OCI-LY1 (cell line): ENCODE measurements around the gene C20orf144.

ENCODE experiments used
- EZH2 ChIP-seq: fragments of 200-600 bp; sonication (generic), shearing (Covaris generic); IDR thresholded peaks from 2 replicates; pipeline ENCODE4 v1.8.0; 2017; ENCODE audit warnings: borderline replicate concordance, mixed run types, mild to moderate bottlenecking, antibody characterized with exemption, low read length, moderate library complexity, mixed read lengths
- TF ChIP-seq, protein P1 (sequence below): fragments of 200-600 bp; sonication (generic), shearing (Covaris generic); IDR thresholded peaks from 2 replicates; pipeline ENCODE4 v1.5.1; 2017; ENCODE audit warnings: mild to moderate bottlenecking, antibody characterized with exemption, low read length, moderate library complexity, mixed read lengths

DNA sequence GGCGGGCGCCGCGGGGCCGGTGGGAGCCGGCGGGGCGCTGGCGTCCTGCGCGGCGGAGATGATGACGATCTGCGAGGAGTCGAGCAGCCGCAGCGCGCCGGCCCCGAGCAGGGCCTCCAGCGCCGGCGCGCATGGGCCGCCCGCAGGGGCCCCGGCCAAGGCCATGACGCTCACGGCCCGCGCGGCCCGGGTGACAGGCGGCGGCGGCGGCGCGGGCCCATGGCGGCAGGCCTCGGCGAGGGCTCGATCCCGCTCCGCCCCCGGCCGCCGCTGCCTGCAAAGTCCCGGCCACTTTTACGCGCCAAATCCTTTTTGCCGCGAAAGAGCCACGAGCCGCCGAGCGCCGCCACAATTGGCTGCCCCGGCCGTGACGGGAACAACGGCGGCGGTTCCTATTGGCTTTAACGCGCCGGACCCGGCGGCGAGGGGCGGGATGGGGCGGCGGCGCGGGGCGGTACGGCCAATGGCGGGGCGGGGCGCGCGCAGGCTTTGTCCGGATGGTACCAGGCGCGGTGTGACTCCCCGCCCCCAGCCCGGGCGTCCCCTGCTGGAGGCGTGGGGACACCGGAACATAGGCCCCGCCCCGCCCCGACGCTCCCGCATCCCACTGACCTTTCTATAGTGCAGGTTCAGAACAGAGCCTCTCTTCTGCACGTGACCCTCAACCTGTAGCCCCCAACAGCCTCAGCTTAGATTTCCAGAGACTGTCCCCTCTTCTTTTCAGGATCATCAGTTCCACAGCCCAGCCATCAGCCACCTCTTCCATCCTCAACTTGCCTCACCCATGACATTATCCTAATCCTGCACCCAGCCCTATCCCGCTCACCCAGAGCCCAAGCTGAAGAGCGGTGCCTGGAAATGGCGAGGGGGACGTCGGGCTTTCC is 24.2 kb downstream of the C20orf144 start, which contains the start of gene E2F1:
- no peak for TF ChIP-seq EZH2
- TF ChIP-seq, protein P1, sequence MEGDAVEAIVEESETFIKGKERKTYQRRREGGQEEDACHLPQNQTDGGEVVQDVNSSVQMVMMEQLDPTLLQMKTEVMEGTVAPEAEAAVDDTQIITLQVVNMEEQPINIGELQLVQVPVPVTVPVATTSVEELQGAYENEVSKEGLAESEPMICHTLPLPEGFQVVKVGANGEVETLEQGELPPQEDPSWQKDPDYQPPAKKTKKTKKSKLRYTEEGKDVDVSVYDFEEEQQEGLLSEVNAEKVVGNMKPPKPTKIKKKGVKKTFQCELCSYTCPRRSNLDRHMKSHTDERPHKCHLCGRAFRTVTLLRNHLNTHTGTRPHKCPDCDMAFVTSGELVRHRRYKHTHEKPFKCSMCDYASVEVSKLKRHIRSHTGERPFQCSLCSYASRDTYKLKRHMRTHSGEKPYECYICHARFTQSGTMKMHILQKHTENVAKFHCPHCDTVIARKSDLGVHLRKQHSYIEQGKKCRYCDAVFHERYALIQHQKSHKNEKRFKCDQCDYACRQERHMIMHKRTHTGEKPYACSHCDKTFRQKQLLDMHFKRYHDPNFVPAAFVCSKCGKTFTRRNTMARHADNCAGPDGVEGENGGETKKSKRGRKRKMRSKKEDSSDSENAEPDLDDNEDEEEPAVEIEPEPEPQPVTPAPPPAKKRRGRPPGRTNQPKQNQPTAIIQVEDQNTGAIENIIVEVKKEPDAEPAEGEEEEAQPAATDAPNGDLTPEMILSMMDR = peak; percentile 5; the same call in 1 of the 2 replicates
